Activated CD8-positive, alpha-beta memory T cell treated with anti-CD3 and anti-CD28 coated beads for 36 hours (primary cell): ENCODE results near the gene IL6ST. TPM values are rescaled to one million over a fixed set of nuclear protein-coding genes. Genes with fewer than 3 reads are reported as not detected.

Experiments
- CTCF ChIA-PET: fragments of 350-600 bp; sonication (Branson Sonifier 250); formaldehyde crosslinking; loops from one replicate; lab custom pipeline; 2021; ENCODE audit warnings: antibody characterized with exemption; lab: Charles Lee
- POLR2A ChIA-PET: fragments of 350-600 bp; sonication (Branson Sonifier 250); formaldehyde crosslinking; loops from one replicate; lab custom pipeline; 2021; ENCODE audit warnings: antibody characterized with exemption; lab: Charles Lee
- total RNA-seq, 2 experiments: library from RNA; stranded (reverse); gene quantifications; one replicate each; pipeline ENCODE4 v1.2.3, GENCODE V29; 2021

IL6ST gene
- total RNA-seq, 2 experiments from 2014 or later: 43.9 to 48.7 TPM

- ChIA-PET CTCF (no interaction called here), POLR2A (interaction anchor here (0.5 kb wide), 1 partner anchor 411 kb away, joined by 3 read pairs; no protein-coding TSS in a partner anchor)
These were observed 81.0 kb downstream of the IL6ST start for GRCh38 chr5:55913466-55914413.

- ChIA-PET CTCF (interaction anchor here (0.6 kb wide), 1 partner anchor 126 kb away, joined by 3 read pairs; no protein-coding TSS in a partner anchor), POLR2A (no interaction called here)
These were observed 82.7 kb downstream of the IL6ST start for GRCh38 chr5:55911784-55912653.

GRCh38 chr5:55908804-55909203, 86.0 kb downstream of the IL6ST start:
- CTCF ChIA-PET: no interaction called here
- POLR2A ChIA-PET: no interaction called here

- CTCF ChIA-PET: no interaction called here
These were observed 86.8 kb downstream of the IL6ST start for GRCh38 chr5:55907927-55908326.

GRCh38 chr5:55905251-55905650, 89.5 kb downstream of the IL6ST start:
- CTCF ChIA-PET: interaction anchor here (0.7 kb wide), 1 partner anchor 213 kb away, joined by 3 read pairs; no protein-coding TSS in a partner anchor
- POLR2A ChIA-PET: no interaction called here

More at GRCh38 chr5:55907927-55908326, 86.8 kb downstream of the IL6ST start:
- POLR2A ChIA-PET: no interaction called here

- POLR2A ChIA-PET: no interaction called here
- CTCF ChIA-PET: no interaction called here
These were observed 90.6 kb downstream of the IL6ST start for GRCh38 chr5:55904152-55904551.

- ChIA-PET POLR2A (no interaction called here), CTCF (no interaction called here)
These were observed 91.6 kb downstream of the IL6ST start for GRCh38 chr5:55903121-55903701.

GRCh38 chr5:55902696-55903095, 92.1 kb downstream of the IL6ST start:
- CTCF ChIA-PET: no interaction called here
- POLR2A ChIA-PET: no interaction called here

GRCh38 chr5:55900776-55901175, 94.0 kb downstream of the IL6ST start:
- CTCF ChIA-PET: no interaction called here
- POLR2A ChIA-PET: no interaction called here

- POLR2A ChIA-PET: no interaction called here
These were observed 94.7 kb downstream of the IL6ST start for GRCh38 chr5:55900068-55900467.

GRCh38 chr5:55899344-55899743, 95.4 kb downstream of the IL6ST start:
- ChIA-PET POLR2A (no interaction called here), CTCF (interaction anchor here (0.9 kb wide), 1 partner anchor 31 kb away, joined by 3 read pairs; no protein-coding TSS in a partner anchor)

More at GRCh38 chr5:55900068-55900467, 94.7 kb downstream of the IL6ST start:
- CTCF ChIA-PET: no interaction called here

GRCh38 chr5:55897905-55898304, 96.9 kb downstream of the IL6ST start:
- ChIA-PET POLR2A (no interaction called here), CTCF (no interaction called here)

GRCh38 chr5:55897206-55897894, 97.4 kb downstream of the IL6ST start:
- POLR2A ChIA-PET: interaction anchor here (0.8 kb wide), 1 partner anchor 10 kb away, joined by 4 read pairs; no protein-coding TSS in a partner anchor
- CTCF ChIA-PET: no interaction called here

GRCh38 chr5:55896663-55897062, 98.1 kb downstream of the IL6ST start:
- CTCF ChIA-PET: no interaction called here
- POLR2A ChIA-PET: interaction anchor here (0.8 kb wide), 1 partner anchor 9 kb away, joined by 4 read pairs; no protein-coding TSS in a partner anchor

- ChIA-PET CTCF (interaction anchor here (0.9 kb wide), 1 partner anchor 40 kb away, joined by 4 read pairs; no protein-coding TSS in a partner anchor), POLR2A (no interaction called here)
These were observed 98.5 kb downstream of the IL6ST start for GRCh38 chr5:55896238-55896637.

- POLR2A ChIA-PET: no interaction called here
- CTCF ChIA-PET: interaction anchor here (0.9 kb wide), 1 partner anchor 41 kb away, joined by 4 read pairs; no protein-coding TSS in a partner anchor
These were observed 99.4 kb downstream of the IL6ST start for GRCh38 chr5:55895346-55895745.

- ChIA-PET CTCF (interaction anchor here (1.7 kb wide), 1 partner anchor 42 kb away, joined by 4 read pairs; no protein-coding TSS in a partner anchor), POLR2A (no interaction called here)
These were observed 100.6 kb downstream of the IL6ST start for GRCh38 chr5:55894135-55894534.

GRCh38 chr5:55892479-55892878, 102.3 kb downstream of the IL6ST start:
- ChIA-PET CTCF (no interaction called here), POLR2A (no interaction called here)
